Dermis lymphatic vessel endothelial cell (primary cell): ENCODE results near the gene PDIA5. TPM values are rescaled to one million over a fixed set of nuclear protein-coding genes. Genes with fewer than 3 reads are reported as not detected.

Experiments
- total RNA-seq: library from RNA; depleted of rRNA; stranded (reverse); fragments of >200 nt; gene quantifications from 2 replicates; pipeline ENCODE4 v1.2.1, GENCODE V29; 2014

PDIA5 gene
- 84.2 and 104 TPM in 2 replicates for total RNA-seq

GRCh38 chr3:123066896-123067688 is at the start of gene PDIA5:
PDIA5 (plus strand) TSS chr3:123067025; CDS start chr3:123067165, 140 bp downstream.

GRCh38 chr3:123027292-123028232 is 39.3 kb upstream of the PDIA5 start, which contains the start of gene SEMA5B:
SEMA5B (minus strand) TSS chr3:123027763; CDS start chr3:122961263, 66,500 bp downstream.

GRCh38 chr3:123201557-123202427 is 135.0 kb downstream of the PDIA5 start, which contains the start of gene SEC22A:
SEC22A (plus strand) TSS chr3:123201943; CDS start chr3:123209218, 7,275 bp downstream.

Other genes with a start within 250 kb of the PDIA5 start
- gene SEMA5B, start 39.3 kb upstream of the PDIA5 start, total RNA-seq, result 0.11 and 0.26 TPM in 2 replicates
- 33.9 and 34.0 TPM in 2 replicates for gene SEC22A, start 134.9 kb downstream of the PDIA5 start, total RNA-seq